DMS114 treated with DMSO at 0.1 percent for 48 hours (cell line): ENCODE measurements around the gene EPS8L3.
"Not testable (repeated sequence)": the region's sequence is repeated elsewhere in the genome, so short reads cannot be mapped to it uniquely, and the experiment has no call there.

Source experiments
- DNase-seq: peaks from one replicate; lab custom pipeline; 2025; ENCODE audit not compliant: unreplicated experiment; lab: John Stamatoyannopoulos, UW

The EPS8L3 gene, protein sequence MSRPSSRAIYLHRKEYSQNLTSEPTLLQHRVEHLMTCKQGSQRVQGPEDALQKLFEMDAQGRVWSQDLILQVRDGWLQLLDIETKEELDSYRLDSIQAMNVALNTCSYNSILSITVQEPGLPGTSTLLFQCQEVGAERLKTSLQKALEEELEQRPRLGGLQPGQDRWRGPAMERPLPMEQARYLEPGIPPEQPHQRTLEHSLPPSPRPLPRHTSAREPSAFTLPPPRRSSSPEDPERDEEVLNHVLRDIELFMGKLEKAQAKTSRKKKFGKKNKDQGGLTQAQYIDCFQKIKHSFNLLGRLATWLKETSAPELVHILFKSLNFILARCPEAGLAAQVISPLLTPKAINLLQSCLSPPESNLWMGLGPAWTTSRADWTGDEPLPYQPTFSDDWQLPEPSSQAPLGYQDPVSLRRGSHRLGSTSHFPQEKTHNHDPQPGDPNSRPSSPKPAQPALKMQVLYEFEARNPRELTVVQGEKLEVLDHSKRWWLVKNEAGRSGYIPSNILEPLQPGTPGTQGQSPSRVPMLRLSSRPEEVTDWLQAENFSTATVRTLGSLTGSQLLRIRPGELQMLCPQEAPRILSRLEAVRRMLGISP

DNA sequence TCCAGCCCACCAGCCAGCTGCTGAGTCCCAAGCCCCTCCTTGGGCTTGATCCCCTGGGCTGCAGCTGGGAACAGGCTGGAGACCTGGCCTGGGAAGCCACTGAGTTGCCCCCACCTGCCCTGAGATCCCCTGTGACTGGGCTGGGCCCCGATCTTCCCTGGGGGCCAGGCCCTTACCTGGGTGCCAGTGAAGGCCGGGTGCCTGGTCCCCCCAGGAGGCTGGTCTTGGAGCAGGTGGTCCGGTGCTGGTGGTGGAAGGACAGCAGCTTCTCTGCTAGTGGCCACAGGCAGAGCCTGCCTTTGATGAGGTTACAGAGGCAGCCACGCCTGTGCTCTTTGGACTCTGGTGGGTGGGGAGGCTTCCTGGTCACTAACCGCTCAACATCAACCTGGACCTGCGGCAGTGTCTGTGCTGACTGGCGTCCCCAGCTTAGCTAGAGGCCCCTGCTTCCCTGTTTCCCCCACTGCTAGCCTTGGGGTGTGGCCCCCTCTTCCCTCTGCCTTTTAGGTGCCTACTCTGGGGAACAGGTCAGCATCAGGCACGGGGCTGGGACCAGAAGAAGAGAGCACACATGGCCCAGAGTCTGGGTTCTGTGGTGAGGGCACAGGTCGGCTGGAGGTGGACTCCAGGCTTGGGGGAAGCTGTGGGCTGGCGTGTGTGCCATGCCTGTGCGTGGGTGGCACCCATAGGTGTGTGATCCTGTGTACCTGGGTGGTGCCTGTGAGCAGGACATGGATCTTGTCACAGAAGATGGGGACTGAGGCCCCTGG is at the start of gene EPS8L3:
Gene EPS8L3, minus strand, starts transcription at position 278 of the 770 bp plus-strand sequence. CDS start 2,174 bp downstream, outside the sequence.
- DNase-seq, result no peak

DNA sequence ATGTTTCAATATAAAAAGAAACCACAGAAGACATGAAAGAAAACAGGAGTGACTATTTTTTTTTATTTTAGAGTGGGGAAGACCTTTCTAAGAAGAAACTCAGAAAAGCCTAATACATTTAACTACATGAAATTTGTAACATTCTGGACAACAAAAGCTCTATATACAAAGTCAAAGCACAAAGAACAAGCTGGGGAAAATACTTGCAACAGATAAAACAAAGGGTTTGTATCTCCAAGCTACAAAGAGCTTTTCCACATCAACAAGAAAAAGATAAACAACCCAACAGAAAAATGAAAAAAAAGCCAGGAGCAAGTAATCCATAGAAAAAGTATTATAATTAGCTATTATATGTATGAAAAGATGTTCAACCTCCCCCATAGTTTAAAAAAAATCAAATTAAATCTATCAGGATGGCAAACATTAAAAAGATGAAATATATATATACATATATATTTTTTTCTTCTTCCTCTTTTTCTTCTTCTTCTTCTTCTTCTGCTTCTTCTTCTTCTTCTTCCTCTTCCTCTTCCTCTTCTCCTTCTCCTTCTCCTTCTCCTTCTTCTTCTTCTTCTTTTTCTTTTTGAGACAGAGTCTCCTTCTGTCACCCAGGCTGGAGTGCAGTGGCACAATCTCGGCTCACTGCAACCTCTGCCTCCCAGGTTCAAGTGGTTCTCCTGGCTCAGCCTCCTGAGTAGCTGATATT is 49.1 kb upstream of the EPS8L3 start:
- DNase-seq, result no peak

DNA sequence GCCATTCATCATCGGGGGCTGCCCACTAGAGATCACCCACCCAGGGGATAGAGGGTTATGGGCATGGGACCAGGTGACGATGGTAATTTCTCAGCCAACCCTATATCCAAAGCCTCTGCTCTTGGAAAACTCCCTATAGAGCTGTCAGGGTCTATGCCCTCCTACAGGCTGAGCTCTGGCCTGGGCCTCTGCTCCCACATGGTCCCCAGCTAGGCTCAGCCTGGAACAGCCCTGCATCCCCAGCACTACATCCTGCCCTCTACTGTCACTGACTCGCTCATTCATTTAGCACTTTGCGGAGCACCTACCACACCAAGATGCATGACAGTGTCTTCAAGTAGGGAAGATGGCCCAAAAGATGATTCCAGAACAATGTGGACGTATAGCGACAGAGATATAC is 45.0 kb upstream of the EPS8L3 start:
- DNase-seq, result no peak

DNA sequence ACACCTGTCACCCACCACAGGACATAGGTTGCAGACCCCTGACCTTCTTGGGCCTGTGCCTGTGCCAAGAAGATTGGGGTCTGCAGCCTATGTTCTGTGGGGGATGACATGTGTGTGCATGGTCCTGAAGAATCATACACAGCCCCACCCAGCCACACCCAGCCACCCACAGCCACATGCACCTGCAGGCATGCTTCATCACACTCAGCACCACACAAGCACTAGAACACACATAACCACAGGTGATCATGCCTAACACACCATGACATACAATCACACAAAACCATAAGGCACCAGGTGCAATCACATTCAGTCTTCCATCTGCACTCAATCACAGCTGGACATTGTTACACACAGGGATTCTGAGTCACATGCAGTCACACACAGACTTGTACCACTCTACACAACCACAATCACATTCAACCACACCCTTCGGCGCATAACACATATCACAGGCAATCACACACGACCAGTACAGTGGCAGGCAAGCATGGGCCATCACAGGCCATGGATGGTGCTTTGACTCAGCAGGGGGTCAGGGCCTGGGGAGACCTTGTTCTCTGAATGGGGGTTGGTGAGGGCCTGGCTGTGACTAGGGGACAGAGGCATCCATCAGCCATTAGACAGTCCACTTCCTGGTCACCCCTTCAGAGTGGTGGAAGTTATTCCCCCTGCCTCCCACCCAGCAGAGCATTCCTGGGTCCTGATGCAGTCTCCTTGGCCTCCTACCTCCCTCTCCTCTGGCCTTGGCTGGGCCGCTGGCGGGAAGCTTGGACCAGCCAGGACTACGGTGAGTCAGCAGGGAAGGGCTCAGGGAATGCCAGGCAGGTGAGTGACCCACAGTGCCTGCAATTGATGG is 44.3 kb upstream of the EPS8L3 start:
- DNase-seq, result no peak

GRCh38 chr1:109807402-109807801 is 43.7 kb upstream of the EPS8L3 start:
- DNase-seq, result no peak

GRCh38 chr1:109806733-109807400 is 43.1 kb upstream of the EPS8L3 start:
- no peak for DNase-seq

- DNase-seq, result no peak
These were observed 41.9 kb upstream of the EPS8L3 start for GRCh38 chr1:109805486-109806165.

DNA sequence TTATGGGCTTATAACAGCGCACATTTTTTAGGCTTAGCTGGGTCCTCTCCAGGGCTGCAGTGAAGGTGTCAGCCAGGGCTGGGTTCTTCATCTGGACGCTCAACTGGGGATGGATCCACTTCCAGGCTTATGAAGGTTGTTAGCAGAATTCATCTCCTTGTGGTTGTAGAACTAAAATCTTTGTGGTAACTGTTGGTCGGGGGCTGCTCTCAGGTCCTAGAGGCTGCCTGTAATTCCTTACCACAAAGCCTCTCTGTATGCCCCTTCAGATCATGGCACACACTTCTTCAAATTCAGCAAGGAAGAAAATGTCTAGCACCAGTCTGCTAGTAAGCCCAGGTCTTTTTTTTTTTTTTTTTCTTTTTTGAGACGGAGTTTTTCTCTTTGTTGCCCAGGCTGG is 40.9 kb upstream of the EPS8L3 start:
- no peak for DNase-seq

DNA sequence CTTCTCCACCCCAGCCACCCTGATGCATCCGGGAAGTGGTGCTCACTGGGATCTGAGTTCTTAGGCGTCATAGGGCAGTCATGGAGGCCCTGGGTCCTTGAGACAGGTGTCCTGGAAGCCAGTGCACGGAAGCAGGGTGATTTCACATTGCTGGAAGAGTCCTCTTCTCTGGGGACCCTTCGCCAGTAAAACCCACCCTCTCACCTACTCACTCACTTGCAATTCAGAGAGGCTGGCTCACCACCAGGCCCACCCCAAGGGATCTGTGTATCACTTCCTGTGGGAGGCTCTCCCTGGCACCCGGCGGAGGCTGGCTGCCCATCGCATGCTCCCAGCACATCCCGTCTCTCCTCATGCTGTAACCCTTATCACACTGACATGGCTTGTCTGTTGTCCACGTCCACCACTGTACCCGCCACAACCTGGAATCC is 40.2 kb upstream of the EPS8L3 start:
- no peak for DNase-seq

DNA sequence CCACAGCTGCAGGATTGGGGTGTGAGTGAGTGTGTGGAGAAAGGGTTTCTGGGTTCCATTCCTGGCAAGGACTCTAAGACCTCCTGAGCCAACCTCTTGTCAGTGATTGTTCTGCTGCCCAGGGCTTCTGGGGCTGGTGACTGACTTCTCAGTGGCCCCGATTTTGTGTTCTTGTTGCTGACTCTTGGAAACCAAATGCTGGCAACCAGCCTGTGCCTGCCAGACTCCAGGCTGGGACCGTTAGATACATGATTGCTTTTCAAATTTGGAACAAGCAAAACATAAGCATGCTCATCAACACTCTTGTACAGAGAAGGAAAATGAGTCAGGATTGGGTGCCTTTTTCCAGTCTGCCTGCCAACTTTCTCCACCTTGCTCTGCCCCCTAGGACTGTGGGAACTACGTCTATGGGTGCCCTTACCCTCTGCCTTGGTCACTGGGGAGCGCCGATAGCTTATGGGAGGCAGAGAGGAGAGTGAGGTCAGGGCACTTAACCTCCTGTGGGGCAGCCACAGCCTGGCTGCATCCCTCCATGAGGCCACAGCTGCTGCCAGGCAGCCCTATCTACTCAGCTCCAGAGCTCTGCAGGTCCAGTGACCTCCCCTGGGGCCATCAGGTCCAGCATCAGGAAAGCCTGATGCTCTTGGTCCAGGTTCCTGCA is 39.3 kb upstream of the EPS8L3 start:
- DNase-seq, result no peak

DNA sequence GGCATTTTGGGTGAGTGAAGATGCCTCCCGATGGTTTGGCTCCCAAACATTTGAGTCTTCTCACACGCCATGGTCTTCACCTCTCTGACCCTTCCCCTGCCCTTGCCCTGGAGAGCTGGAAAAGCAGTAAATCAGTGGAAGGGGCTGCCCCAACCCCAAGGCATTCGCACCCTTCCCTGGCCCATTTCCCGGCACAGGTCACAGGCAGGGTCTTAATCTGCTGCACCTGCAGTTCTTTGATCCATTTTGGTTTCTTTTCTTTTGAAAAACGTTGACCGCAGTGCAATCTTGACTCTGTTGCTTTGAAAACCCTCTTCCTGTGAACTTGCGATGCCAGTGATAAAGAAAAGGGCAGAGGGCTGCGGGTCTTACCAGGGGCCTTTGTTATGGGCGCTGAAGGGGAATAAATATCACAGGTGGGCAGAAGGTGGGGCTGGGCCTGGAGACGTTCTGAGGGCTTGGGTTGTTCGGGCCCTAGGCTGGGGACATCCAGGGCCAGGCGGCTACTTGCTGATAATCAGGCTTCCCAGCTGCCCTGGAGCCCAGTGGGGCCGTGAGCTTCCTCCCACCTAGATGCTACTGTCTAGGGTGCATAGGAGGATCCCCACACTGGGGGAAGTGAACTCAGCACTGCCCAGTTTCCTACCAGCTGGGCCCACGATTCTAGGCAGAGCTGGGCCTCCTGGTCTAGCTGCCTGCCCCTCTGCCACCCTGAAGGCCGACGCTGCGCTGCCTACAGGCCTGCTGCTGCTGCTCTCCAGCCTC is 38.6 kb upstream of the EPS8L3 start:
- no peak for DNase-seq

DNA sequence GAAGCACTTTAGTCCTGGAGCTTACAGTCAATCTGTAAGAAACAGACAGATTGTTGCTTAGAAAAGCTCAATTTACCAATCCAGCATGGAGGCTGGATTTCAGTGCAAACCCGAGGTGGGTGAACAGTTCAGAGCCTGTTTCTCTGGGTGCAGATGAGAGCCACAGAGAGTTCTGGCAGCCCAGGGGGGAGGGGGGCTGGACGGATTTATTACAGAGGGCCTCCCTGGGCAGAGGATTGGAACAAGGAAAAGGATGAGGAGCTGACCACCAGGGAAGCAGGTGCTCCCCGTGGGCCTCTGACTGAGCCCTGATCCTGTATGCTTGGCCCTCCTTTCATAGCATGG is 38.0 kb upstream of the EPS8L3 start:
- DNase-seq, result no peak

- DNase-seq, result no peak
These were observed 36.6 kb upstream of the EPS8L3 start for GRCh38 chr1:109800291-109800690.

- DNase-seq, result no peak
These were observed 35.7 kb upstream of the EPS8L3 start for GRCh38 chr1:109799445-109799844.

- not testable (repeated sequence) for DNase-seq
These were observed 33.5 kb upstream of the EPS8L3 start for GRCh38 chr1:109797303-109797595.

DNA sequence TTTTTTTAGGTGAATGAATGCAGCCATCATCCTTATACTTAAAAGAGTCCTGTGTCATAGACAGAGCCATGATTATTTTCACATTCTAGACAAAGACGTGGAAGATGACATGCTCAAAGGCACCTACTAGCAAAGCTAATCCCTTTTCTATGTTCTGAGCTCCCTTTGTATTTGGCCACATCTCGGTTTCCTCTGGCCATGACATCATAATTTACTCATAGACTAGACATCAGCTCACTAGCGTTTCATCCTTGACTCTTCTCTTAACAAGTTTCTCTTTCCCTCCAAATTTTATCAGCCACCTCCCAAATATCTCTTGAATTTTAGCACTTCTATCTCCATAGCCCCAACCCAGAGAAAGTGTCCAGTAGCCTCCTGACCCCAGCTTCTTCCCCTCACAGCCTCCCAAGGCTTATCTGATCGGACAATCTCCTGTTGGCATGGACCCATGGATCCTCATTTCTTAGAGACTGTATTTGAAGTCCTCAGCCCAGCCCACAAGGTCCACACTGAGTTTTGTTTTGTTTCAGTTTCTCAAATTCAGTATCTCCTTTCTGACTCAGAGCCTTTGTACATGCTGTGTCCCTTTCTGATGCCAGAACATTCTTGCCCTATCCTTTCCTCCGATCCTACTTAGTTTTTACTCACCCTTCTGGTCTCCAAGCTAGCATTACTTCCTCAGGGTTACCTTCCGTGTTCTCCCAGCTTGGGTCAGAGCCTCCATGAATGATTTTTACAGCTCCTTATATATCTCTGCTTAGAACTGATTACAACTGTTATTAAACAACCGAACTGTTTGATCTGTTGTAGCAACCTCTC is 33.0 kb upstream of the EPS8L3 start:
- no peak for DNase-seq

- DNase-seq, result no peak
These were observed 30.8 kb upstream of the EPS8L3 start for GRCh38 chr1:109794319-109795132.
